Measurements from ENCODE around the gene FBXW7. TPM values are rescaled to one million over a fixed set of nuclear protein-coding genes. Genes with fewer than 3 reads are reported as not detected.

Gene FBXW7
- total and polyA plus RNA-seq, 2 experiments from 2014 or later, result 16.2 to 43.5 TPM

GRCh38 chr4:152308951-152309350 is 226.9 kb downstream of the FBXW7 start:
- Histone ChIP-seq H3K27me3 (no peaks in the 10 kb centered on the region), H3K27ac (no peak overlapping the region), H2AFZ (no peak overlapping the region), H3K36me3 (replicated peaks; ENCODE audit: insufficient read depth, low read depth) (no peaks in the 10 kb centered on the region), H3K9me2 (replicated peaks; ENCODE audit: insufficient read depth) (no peaks in the 10 kb centered on the region), H3K4me3 (no peak overlapping the region), H3K4me2 (no peak overlapping the region), H3K79me2 (no peaks in the 10 kb centered on the region), H3K4me1 (ENCODE audit: insufficient read depth) (no peaks in the 10 kb centered on the region), H4K20me1 (ENCODE audit: insufficient read depth, poor library complexity, severe bottlenecking) (no peaks in the 10 kb centered on the region), H3K9me3 (ENCODE audit: low read depth) (no peaks in the 10 kb centered on the region)
- 58% methylated on average over 4 of the region's 4 CpGs for WGBS (ENCODE audit: low lambda C conversion rate, missing lambda C conversion rate)
- TF ChIP-seq EZH2phosphoT487 (IDR thresholded peaks at IDR 0.05; ENCODE audit: low read depth, severe bottlenecking, unreplicated experiment) (no peak), EZH2 (IDR thresholded peaks at IDR 0.05; ENCODE audit: borderline replicate concordance) (no peak), CTCF (IDR thresholded peaks at IDR 0.05; ENCODE audit: poor library complexity) (no peak)
- no peak for DNase-seq (ENCODE audit: low spot score)

- Histone ChIP-seq H3K9me3 (ENCODE audit: low read depth) (no peaks in the 10 kb centered on the region), H2AFZ (no peak overlapping the region), H4K20me1 (ENCODE audit: insufficient read depth, poor library complexity, severe bottlenecking) (no peaks in the 10 kb centered on the region), H3K9me2 (replicated peaks; ENCODE audit: insufficient read depth) (no peaks in the 10 kb centered on the region), H3K27ac (no peak overlapping the region), H3K79me2 (no peaks in the 10 kb centered on the region), H3K4me1 (ENCODE audit: insufficient read depth) (no peaks in the 10 kb centered on the region), H3K4me2 (no peak overlapping the region), H3K4me3 (no peak overlapping the region), H3K36me3 (replicated peaks; ENCODE audit: insufficient read depth, low read depth) (no peaks in the 10 kb centered on the region), H3K27me3 (no peaks in the 10 kb centered on the region)
- WGBS (ENCODE audit: low lambda C conversion rate, missing lambda C conversion rate), result 88% methylated on average over 8 of the region's 8 CpGs
- TF ChIP-seq EZH2 (IDR thresholded peaks at IDR 0.05; ENCODE audit: borderline replicate concordance) (no peak), EZH2phosphoT487 (IDR thresholded peaks at IDR 0.05; ENCODE audit: low read depth, severe bottlenecking, unreplicated experiment) (no peak), CTCF (IDR thresholded peaks at IDR 0.05; ENCODE audit: poor library complexity) (no peak)
- no peak for DNase-seq (ENCODE audit: low spot score)
Observed at GRCh38 chr4:152307669-152308068, 228.2 kb downstream of the FBXW7 start.

- Histone ChIP-seq H2AFZ (no peak overlapping the region), H3K27me3 (no peaks in the 10 kb centered on the region), H4K20me1 (ENCODE audit: insufficient read depth, poor library complexity, severe bottlenecking) (no peaks in the 10 kb centered on the region), H3K27ac (no peak overlapping the region), H3K9me3 (ENCODE audit: low read depth) (no peaks in the 10 kb centered on the region), H3K4me2 (no peak overlapping the region), H3K36me3 (replicated peaks; ENCODE audit: insufficient read depth, low read depth) (no peaks in the 10 kb centered on the region), H3K9me2 (replicated peaks; ENCODE audit: insufficient read depth) (no peaks in the 10 kb centered on the region), H3K79me2 (no peaks in the 10 kb centered on the region), H3K4me1 (ENCODE audit: insufficient read depth) (no peaks in the 10 kb centered on the region), H3K4me3 (no peak overlapping the region)
- no peak for TF ChIP-seq EZH2 (IDR thresholded peaks at IDR 0.05; ENCODE audit: borderline replicate concordance)
- TF ChIP-seq EZH2phosphoT487 (IDR thresholded peaks at IDR 0.05; ENCODE audit: low read depth, severe bottlenecking, unreplicated experiment), result no peak
- TF ChIP-seq CTCF (IDR thresholded peaks at IDR 0.05; ENCODE audit: poor library complexity), result no peak
- no peak for DNase-seq (ENCODE audit: low spot score)
- WGBS (ENCODE audit: low lambda C conversion rate, missing lambda C conversion rate), result 72% methylated on average over 1 of the region's 1 CpG
Observed at GRCh38 chr4:152306541-152306940, 229.4 kb downstream of the FBXW7 start.

GRCh38 chr4:152304220-152304619 is 231.7 kb downstream of the FBXW7 start:
- H3K27ac ChIP-seq, result no peak overlapping the region
- H4K20me1 ChIP-seq (ENCODE audit: insufficient read depth, poor library complexity, severe bottlenecking), result no peaks in the 10 kb centered on the region
- TF ChIP-seq CTCF (IDR thresholded peaks at IDR 0.05; ENCODE audit: poor library complexity), result no peak
- TF ChIP-seq EZH2 (IDR thresholded peaks at IDR 0.05; ENCODE audit: borderline replicate concordance), result no peak
- H3K27me3 ChIP-seq, result no peaks in the 10 kb centered on the region
- WGBS (ENCODE audit: low lambda C conversion rate, missing lambda C conversion rate), result 79% methylated on average over 5 of the region's 5 CpGs
- no peak overlapping the region for H2AFZ ChIP-seq
- H3K36me3 ChIP-seq (replicated peaks; ENCODE audit: insufficient read depth, low read depth), result no peaks in the 10 kb centered on the region
- no peaks in the 10 kb centered on the region for H3K9me2 ChIP-seq (replicated peaks; ENCODE audit: insufficient read depth)
- H3K4me3 ChIP-seq, result no peak overlapping the region
- H3K4me1 ChIP-seq (ENCODE audit: insufficient read depth), result no peaks in the 10 kb centered on the region
- no peaks in the 10 kb centered on the region for H3K9me3 ChIP-seq (ENCODE audit: low read depth)
- H3K79me2 ChIP-seq, result no peaks in the 10 kb centered on the region
- H3K4me2 ChIP-seq, result no peak overlapping the region
- DNase-seq (ENCODE audit: low spot score), result no peak

All from hepatocyte (in vitro differentiated cells).